WTC11 (cell line): ENCODE measurements around the gene RPL12.

Source experiments
- CREB1 ChIP-seq: sonication (generic); formaldehyde crosslinking; IDR thresholded peaks from 2 replicates; pipeline ENCODE4 v1.8.0; 2023; ENCODE audit warnings: mild to moderate bottlenecking, missing genetic modification reagents
- CTCF ChIP-seq: fragments of 200-600 bp; IDR thresholded peaks from 2 replicates; pipeline ENCODE4 v1.8.0; 2022; ENCODE audit warnings: antibody characterized with exemption
- NFE2L1 ChIP-seq: sonication (generic); formaldehyde crosslinking; IDR thresholded peaks from 2 replicates; pipeline ENCODE4 v1.8.1; 2023; ENCODE audit warnings: missing genetic modification reagents
- USF2 ChIP-seq: sonication (generic); formaldehyde crosslinking; IDR thresholded peaks from 2 replicates; pipeline ENCODE4 v1.8.1; 2023; ENCODE audit warnings: mild to moderate bottlenecking, missing genetic modification reagents, moderate library complexity
- TF ChIP-seq, protein P1 (sequence below): sonication (generic); formaldehyde crosslinking; IDR thresholded peaks from 2 replicates; pipeline ENCODE4 v1.8.0; 2022; ENCODE audit warnings: mild to moderate bottlenecking, missing genetic modification reagents
- TF ChIP-seq, protein P2 (sequence below): sonication (generic); formaldehyde crosslinking; IDR thresholded peaks from 2 replicates; pipeline ENCODE4 v1.8.1; 2022; ENCODE audit warnings: mild to moderate bottlenecking, missing genetic modification reagents, moderate library complexity, borderline replicate concordance
- TF ChIP-seq, protein P3 (sequence below): sonication (generic); formaldehyde crosslinking; IDR thresholded peaks from 2 replicates; pipeline ENCODE4 v1.8.1; 2023; ENCODE audit warnings: mild to moderate bottlenecking, missing genetic modification reagents
- TF ChIP-seq, protein P4 (sequence below): sonication (generic); formaldehyde crosslinking; IDR thresholded peaks from 2 replicates; pipeline ENCODE4 v1.8.1; 2022; ENCODE audit warnings: mild to moderate bottlenecking, moderate library complexity, missing genetic modification reagents

- TF ChIP-seq CTCF, result no peak
- TF ChIP-seq, protein P1, sequence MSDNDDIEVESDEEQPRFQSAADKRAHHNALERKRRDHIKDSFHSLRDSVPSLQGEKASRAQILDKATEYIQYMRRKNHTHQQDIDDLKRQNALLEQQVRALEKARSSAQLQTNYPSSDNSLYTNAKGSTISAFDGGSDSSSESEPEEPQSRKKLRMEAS (CRISPR knock-in tag), result no peak
- TF ChIP-seq NFE2L1 (CRISPR knock-in tag), result no peak
- TF ChIP-seq, protein P2, sequence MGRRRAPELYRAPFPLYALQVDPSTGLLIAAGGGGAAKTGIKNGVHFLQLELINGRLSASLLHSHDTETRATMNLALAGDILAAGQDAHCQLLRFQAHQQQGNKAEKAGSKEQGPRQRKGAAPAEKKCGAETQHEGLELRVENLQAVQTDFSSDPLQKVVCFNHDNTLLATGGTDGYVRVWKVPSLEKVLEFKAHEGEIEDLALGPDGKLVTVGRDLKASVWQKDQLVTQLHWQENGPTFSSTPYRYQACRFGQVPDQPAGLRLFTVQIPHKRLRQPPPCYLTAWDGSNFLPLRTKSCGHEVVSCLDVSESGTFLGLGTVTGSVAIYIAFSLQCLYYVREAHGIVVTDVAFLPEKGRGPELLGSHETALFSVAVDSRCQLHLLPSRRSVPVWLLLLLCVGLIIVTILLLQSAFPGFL (CRISPR knock-in tag), result no peak
- TF ChIP-seq, protein P3, sequence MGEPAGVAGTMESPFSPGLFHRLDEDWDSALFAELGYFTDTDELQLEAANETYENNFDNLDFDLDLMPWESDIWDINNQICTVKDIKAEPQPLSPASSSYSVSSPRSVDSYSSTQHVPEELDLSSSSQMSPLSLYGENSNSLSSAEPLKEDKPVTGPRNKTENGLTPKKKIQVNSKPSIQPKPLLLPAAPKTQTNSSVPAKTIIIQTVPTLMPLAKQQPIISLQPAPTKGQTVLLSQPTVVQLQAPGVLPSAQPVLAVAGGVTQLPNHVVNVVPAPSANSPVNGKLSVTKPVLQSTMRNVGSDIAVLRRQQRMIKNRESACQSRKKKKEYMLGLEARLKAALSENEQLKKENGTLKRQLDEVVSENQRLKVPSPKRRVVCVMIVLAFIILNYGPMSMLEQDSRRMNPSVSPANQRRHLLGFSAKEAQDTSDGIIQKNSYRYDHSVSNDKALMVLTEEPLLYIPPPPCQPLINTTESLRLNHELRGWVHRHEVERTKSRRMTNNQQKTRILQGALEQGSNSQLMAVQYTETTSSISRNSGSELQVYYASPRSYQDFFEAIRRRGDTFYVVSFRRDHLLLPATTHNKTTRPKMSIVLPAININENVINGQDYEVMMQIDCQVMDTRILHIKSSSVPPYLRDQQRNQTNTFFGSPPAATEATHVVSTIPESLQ, result no peak
- no peak for TF ChIP-seq USF2 (CRISPR knock-in tag)
- no peak for TF ChIP-seq CREB1 (CRISPR knock-in tag)
- TF ChIP-seq, protein P4, sequence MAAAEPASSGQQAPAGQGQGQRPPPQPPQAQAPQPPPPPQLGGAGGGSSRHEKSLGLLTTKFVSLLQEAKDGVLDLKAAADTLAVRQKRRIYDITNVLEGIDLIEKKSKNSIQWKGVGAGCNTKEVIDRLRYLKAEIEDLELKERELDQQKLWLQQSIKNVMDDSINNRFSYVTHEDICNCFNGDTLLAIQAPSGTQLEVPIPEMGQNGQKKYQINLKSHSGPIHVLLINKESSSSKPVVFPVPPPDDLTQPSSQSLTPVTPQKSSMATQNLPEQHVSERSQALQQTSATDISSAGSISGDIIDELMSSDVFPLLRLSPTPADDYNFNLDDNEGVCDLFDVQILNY, result no peak
Measured at GRCh38 chr9:127423476-127423933, 27.7 kb downstream of the RPL12 start.
